GM19238 (cell line): ENCODE measurements around the gene FYB1.
A peak's percentile ranks its signal among the peaks of the same experiment; 100 is the strongest.
"Not testable (repeated sequence)": the region's sequence is repeated elsewhere in the genome, so short reads cannot be mapped to it uniquely, and the experiment has no call there.

ENCODE experiments used
- DNase-seq: peaks from one replicate; pipeline ENCODE4 v3.0.0; 2011; ENCODE audit warnings: low spot score; ENCODE audit not compliant: insufficient read length

The FYB1 gene

DNA sequence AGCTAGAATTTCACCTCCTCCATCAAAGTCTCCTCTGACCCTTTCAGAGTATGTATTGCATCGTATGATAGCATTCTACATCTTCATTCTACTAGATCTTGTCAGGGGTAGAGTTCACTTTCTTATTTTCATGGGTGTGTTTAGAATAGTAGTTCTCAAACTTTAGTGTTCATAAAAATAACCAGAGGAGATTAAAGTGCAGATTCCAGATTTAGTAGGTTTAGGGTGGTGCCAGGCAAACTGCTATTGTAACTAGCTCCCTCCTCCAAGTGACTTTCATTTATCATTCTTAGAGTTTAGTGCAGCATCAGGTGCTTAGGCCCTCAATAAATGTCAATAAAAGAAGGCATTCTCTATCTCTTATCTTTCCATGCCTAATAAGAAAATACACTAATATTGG lies 7.2 kb upstream of the FYB1 start:
- DNase-seq: no peak

GRCh38 chr5:39226100-39226451 lies 6.7 kb upstream of the FYB1 start:
- DNase-seq: no peak

GRCh38 chr5:39225405-39226099 lies 6.2 kb upstream of the FYB1 start:
- no peak for DNase-seq

- no peak for DNase-seq
These were observed 4.9 kb upstream of the FYB1 start for GRCh38 chr5:39224196-39224761.

GRCh38 chr5:39223565-39224156 lies 4.3 kb upstream of the FYB1 start:
- DNase-seq: no peak

GRCh38 chr5:39221671-39222070 lies 2.3 kb upstream of the FYB1 start:
- not testable (repeated sequence) for DNase-seq

GRCh38 chr5:39220280-39221030 lies 1.1 kb upstream of the FYB1 start:
- no peak for DNase-seq

- DNase-seq: no peak
These were observed 621 bp downstream of the FYB1 start for GRCh38 chr5:39218482-39219402.

DNA sequence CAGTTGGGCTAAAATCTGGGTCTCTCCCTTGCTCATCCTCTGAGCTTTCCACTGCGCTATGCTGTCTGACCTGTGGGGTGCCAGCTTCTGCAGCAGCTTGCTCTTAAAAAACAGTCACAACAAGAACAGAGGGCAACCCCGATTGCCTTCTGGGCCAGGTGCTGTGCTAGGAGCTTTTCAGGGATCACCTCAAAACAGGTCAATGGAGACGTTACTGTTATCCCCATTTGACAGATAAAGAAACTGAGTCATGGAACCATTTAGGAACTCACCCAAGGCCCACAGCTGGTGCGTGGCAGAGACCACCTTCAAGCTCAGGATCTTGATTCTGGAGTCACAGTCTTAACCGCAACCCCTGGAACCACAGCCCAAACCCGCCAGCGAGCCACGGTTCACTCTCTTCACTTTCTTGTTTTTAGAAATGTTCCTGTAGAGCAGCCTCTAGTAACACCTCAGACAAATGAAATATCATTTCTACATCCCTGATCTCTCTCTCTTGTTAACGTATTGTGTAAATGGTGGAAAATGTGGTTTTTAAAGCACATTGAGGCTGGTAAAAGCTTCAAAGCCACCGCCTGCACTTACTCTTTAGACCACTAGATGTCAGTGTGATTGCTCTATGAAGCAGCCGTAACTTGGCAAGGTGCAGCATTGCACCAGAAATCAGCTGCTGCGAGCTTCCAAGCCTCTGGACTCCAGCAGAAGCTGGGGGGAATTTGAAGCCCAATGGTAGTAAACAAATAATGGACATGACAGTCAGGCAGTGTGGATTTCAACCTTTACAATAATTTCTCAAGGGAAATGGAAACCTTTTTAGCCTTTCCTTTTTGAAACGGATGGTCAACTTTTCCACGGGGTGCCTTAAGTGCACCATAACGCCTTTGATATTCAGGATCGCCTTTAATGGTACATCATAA lies 1.7 kb downstream of the FYB1 start:
- peak; percentile 28 for DNase-seq

DNA sequence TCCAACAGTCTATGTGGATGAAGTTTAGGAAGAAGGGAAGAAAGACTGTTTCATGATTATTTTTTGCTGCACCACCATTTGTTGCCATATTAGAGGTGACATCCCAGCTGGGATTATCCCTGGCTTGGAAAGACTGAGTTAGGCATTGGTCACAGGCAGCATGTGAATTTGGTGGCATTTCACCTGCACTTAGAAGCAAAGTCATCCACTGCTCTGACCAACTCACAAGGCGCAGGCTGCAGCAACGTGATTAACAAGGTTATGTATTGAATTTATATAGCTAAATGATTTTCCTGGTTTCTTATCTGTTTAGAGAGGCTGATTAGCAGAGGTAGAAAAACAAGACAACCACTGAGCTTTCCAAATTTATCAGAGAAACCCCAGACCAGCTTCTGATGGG lies 2.7 kb downstream of the FYB1 start:
- DNase-seq: no peak

DNA sequence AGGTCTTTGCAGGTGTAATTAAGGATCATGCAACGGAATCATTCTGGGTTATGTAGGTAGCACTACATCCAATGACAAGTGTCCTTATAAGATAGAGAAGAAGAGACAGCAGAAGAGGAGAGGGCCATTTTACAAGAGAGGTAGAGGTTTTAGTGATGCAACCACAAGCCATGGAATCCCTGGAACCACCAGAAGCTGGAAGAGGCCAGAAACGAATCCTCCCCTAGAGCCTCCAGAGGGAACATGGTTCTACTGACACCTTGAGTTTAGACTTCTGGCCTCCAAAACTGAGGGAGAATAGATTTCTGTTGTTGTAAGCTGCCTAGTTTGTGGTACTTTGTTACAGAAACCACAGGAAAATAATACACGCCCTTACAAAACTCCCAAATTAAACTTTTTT lies 3.5 kb downstream of the FYB1 start:
- DNase-seq: no peak

GRCh38 chr5:39214912-39215709 lies 4.3 kb downstream of the FYB1 start:
- DNase-seq: no peak

DNA sequence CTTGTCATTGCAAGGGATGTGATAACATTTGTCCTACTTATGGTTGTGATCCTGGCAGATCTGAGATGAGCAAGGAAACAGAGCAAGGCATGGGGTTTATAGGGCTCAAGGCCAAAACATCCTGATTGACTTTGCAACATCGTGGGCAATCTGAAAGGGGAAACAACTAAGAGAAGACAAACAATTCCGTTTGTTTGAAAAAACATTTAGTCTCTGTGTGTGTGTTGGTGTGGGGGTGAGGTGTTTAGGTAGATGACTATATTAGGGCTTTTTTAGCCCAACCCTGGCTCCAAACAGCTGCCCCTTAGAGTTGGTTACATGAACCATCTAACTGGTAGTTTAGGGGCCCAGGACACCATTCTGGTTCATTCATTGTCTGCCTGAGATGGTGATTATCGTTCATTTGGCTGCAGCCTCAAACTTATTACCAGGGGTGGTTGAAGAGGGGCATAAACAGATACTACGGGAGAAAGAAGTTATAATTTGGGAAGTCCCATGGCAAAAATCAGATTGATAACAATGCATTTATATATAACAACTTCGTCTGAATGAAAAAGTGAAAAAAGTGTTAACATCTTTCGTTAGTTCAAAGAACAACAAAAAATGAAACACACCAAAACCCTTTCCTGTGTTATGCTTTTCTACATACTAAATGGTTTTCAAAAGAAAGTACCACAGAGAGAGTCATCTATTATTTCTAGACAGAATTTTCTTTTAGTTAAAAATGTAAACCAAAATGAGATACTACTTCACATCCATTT lies 5.7 kb downstream of the FYB1 start:
- no peak for DNase-seq

DNA sequence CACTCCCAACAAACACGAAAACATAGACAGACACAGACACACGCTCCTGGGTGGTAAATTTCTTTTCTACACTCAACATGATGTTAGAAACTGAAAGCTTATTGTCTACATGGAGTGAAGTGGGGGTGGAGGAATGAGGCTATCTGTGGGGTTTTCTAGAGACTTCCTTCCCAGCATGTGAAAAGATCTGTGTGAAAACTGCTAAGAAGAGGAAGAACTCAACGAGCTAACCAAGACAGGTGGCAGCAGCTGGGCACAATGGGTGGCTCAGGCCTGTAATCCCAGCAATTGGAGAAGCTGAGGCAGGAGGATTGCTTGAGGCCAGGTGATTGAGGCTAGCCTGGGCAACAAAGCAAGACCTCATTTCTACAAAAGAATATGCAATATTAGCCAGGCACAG lies 7.6 kb downstream of the FYB1 start:
- no peak for DNase-seq

- no peak for DNase-seq
These were observed 9.4 kb downstream of the FYB1 start for GRCh38 chr5:39209924-39210323.

GRCh38 chr5:39208471-39208870 lies 10.9 kb downstream of the FYB1 start:
- no peak for DNase-seq

DNA sequence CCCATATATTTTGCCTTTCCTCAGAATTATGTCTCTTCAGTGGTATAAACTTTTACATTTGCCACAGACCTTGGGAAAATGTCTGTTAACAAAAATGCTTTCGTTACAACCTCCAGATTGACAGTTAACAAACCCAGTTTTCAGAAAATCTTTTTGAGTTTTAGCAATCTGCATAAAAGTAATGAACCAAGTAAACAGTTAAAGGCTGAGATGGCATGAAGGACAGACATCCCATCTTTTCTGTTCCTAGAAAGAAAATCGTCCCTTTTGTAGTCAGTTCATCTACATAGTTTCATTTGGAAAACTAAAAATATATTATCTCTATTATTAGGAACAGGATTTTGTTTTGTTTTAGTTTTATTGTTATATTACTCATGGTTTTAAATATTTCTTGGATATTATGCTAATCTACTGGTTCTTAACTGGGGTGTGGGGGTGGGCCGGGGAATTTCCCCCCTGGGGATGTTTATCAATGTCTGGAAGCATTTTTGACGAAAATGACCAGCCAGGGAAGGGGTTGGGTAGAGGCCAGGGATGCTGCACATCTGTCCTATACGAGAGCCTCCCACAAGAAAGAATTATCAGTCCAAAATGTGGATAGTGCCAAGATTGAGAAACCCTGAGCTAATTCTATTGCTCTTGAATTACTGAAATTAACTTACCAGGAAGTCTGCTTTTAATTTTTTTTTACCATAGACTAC lies 11.9 kb downstream of the FYB1 start:
- DNase-seq: no peak
